Neural cell (in vitro differentiated cells): ENCODE results near the gene LAMP1.

Experiments used
- CTCF ChIP-seq: fragments of 450-650 bp; IDR thresholded peaks from 2 replicates; pipeline ENCODE4 v1.5.1; 2014; ENCODE audit warnings: antibody characterized with exemption, mild to moderate bottlenecking, moderate library complexity; ENCODE audit not compliant: poor library complexity, severe bottlenecking
- EP300 ChIP-seq: fragments of 450-650 bp; conservative IDR thresholded peaks from 2 replicates; pipeline ENCODE4 v1.6.1; 2014; ENCODE audit warnings: antibody characterized with exemption, mild to moderate bottlenecking, moderate library complexity; ENCODE audit not compliant: poor library complexity, severe bottlenecking
- EZH2 ChIP-seq: fragments of 200-600, 300-800 bp; shearing (Covaris generic), sonication (generic); IDR thresholded peaks from 2 replicates; pipeline ENCODE4 v1.6.1; 2014; ENCODE audit warnings: antibody characterized with exemption, low read length, borderline replicate concordance, mild to moderate bottlenecking; ENCODE audit not compliant: insufficient read depth, poor library complexity, severe bottlenecking
- POLR2AphosphoS5 ChIP-seq: IDR thresholded peaks from 2 replicates; pipeline ENCODE4 v1.6.1; 2012
- RAD21 ChIP-seq: fragments of 450-650 bp; conservative IDR thresholded peaks from 2 replicates; pipeline ENCODE4 v1.6.1; 2014; ENCODE audit warnings: antibody characterized with exemption, mild to moderate bottlenecking, moderate library complexity
- SMC3 ChIP-seq: fragments of 450-650 bp; conservative IDR thresholded peaks from 2 replicates; pipeline ENCODE4 v1.6.1; 2014; ENCODE audit warnings: antibody characterized with exemption, mild to moderate bottlenecking, moderate library complexity; ENCODE audit not compliant: poor library complexity

GRCh38 chr13:113258321-113259054 is 38.6 kb upstream of the LAMP1 start:
- TF ChIP-seq CTCF (no peak), SMC3 (no peak), EZH2 (no peak), POLR2AphosphoS5 (no peak), EP300 (no peak), RAD21 (no peak)
